ENCODE measurements around the gene SNRPN.

DNA sequence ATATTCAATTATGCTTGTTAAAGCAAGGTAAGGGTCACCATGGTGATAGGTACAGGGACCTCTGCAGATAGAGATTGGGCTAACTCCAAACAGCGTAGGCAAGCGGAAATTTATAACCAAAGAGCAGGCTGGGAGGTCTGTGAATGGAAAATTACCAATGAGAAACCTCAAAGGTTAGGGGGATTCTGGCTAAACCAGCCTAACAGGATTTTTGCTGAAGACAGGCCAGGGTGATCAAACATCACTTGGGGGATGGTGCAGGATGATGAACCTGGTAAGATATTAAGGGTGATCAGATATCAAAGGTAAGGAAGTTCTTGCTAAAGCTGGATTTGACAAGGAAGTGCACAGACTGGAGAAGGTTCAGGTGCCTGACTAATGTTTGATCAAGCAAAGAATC is 35.3 kb upstream of the SNRPN start:
- TF ChIP-seq, protein P1, sequence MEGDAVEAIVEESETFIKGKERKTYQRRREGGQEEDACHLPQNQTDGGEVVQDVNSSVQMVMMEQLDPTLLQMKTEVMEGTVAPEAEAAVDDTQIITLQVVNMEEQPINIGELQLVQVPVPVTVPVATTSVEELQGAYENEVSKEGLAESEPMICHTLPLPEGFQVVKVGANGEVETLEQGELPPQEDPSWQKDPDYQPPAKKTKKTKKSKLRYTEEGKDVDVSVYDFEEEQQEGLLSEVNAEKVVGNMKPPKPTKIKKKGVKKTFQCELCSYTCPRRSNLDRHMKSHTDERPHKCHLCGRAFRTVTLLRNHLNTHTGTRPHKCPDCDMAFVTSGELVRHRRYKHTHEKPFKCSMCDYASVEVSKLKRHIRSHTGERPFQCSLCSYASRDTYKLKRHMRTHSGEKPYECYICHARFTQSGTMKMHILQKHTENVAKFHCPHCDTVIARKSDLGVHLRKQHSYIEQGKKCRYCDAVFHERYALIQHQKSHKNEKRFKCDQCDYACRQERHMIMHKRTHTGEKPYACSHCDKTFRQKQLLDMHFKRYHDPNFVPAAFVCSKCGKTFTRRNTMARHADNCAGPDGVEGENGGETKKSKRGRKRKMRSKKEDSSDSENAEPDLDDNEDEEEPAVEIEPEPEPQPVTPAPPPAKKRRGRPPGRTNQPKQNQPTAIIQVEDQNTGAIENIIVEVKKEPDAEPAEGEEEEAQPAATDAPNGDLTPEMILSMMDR (IDR thresholded peaks at IDR 0.05): no peak
- TF ChIP-seq POLR2A (IDR thresholded peaks at IDR 0.05): no peak
